Activated CD4-positive, alpha-beta T cell treated with anti-CD3 and anti-CD28 coated beads for 4 hours (primary cell): ENCODE results near the gene KAT6B.
"Not testable (repeated sequence)": the region's sequence is repeated elsewhere in the genome, so short reads cannot be mapped to it uniquely, and the experiment has no call there.

ENCODE experiments used
- DNase-seq, 2 donors: peaks; one replicate each; pipeline ENCODE4 v3.0.0-alpha.2; 2020

The KAT6B gene

GRCh38 chr10:74826142-74827044 lies at the start of gene KAT6B:
Gene KAT6B (plus strand): TSS chr10:74826600. CDS start chr10:74842858, 16,258 bp downstream.
- peak; percentile 100 for DNase-seq

- DNase-seq, result no peak
Observed at GRCh38 chr10:74778436-74779094, 47.8 kb upstream of the KAT6B start.

GRCh38 chr10:74781870-74782269 lies 44.5 kb upstream of the KAT6B start:
- DNase-seq, result not testable (repeated sequence)

GRCh38 chr10:74784462-74784861 lies 41.9 kb upstream of the KAT6B start:
- no peak for DNase-seq

- DNase-seq, result no peak
Observed at GRCh38 chr10:74786126-74786525, 40.3 kb upstream of the KAT6B start.

GRCh38 chr10:74787457-74787856 lies 38.9 kb upstream of the KAT6B start:
- DNase-seq, result no peak

- not testable (repeated sequence) for DNase-seq
Observed at GRCh38 chr10:74791979-74792378, 34.4 kb upstream of the KAT6B start.

- DNase-seq, result no peak
Observed at GRCh38 chr10:74792726-74793125, 33.7 kb upstream of the KAT6B start.

GRCh38 chr10:74793240-74793639 lies 33.2 kb upstream of the KAT6B start:
- DNase-seq, result not testable (repeated sequence)

GRCh38 chr10:74794531-74794930 lies 31.9 kb upstream of the KAT6B start:
- DNase-seq, result no peak

- DNase-seq, result no peak
Observed at GRCh38 chr10:74797550-74797949, 28.9 kb upstream of the KAT6B start.

GRCh38 chr10:74799721-74800221 lies 26.6 kb upstream of the KAT6B start:
- no peak for DNase-seq

GRCh38 chr10:74801447-74801846 lies 25.0 kb upstream of the KAT6B start:
- no peak for DNase-seq

- DNase-seq, result no peak
Observed at GRCh38 chr10:74808501-74808900, 17.9 kb upstream of the KAT6B start.

GRCh38 chr10:74810087-74810486 lies 16.3 kb upstream of the KAT6B start:
- no peak for DNase-seq

- no peak for DNase-seq
Observed at GRCh38 chr10:74813381-74814259, 12.8 kb upstream of the KAT6B start.

GRCh38 chr10:74814797-74815196 lies 11.6 kb upstream of the KAT6B start:
- no peak for DNase-seq

GRCh38 chr10:74816824-74817498 lies 9.4 kb upstream of the KAT6B start:
- no peak for DNase-seq

- DNase-seq, result no peak
Observed at GRCh38 chr10:74821501-74821900, 4.9 kb upstream of the KAT6B start.

GRCh38 chr10:74822101-74822500 lies 4.3 kb upstream of the KAT6B start:
- DNase-seq, result no peak

- no peak for DNase-seq
Observed at GRCh38 chr10:74822521-74823089, 3.8 kb upstream of the KAT6B start.

GRCh38 chr10:74823791-74824183 lies 2.6 kb upstream of the KAT6B start:
- no peak for DNase-seq
